ENCODE results near the gene MBTD1. TPM values are rescaled to one million over a fixed set of nuclear protein-coding genes. Genes with fewer than 3 reads are reported as not detected.
"Not testable (repeated sequence)": the region's sequence is repeated elsewhere in the genome, so short reads cannot be mapped to it uniquely, and the experiment has no call there.

The MBTD1 gene
- total RNA-seq: 1 to 10 TPM; 6.6 to 8.1 (median 7.0) TPM

DNA sequence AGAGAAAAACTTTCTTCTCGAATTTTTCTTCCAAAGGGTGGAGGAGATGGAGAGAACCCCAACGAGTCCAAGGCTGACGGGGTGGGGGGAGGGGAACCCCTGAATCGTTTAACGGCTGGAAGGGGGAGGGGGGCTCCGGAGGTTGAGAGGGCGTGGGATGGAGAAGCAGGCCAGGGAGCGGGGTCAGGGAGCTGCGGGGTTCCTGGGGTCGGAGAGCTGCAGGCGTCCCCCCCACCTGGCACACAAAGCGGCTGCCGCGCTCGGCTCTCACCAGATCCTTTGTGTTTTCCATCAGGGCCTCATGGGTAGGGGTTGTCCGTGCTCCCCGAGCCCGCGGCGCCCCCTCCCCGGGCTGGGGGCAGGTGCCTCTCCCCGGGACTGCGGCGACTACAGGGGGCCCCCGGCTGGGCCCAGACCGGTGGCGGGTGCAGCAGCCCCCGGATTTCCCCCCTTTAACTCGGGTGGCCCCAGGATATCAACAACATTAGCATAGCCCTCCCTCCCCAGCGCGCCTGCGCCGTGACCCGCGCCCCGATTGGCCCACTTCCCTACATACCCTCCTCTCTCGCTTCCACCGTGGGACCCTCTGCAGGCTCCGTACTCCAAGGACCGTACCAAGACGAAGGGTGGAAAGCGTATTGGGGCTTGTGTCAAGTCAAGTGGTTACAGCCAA lies at the start of gene MBTD1:
Gene MBTD1, minus strand, starts transcription at position 486 of the 673 bp plus-strand sequence. CDS start 34,888 bp downstream, outside the sequence.
- peak within 1 kb of the TSS; percentile 89 for H3K4me3 Mint-ChIP-seq
- ATAC-seq (peak; percentile 86), DNase-seq (peak; percentile 89)
- no peaks in the 10 kb centered on the region for H3K27me3 Mint-ChIP-seq (ENCODE audit: low read depth)
- peaks cover 20% of the 10 kb centered on the region for H3K36me3 Mint-ChIP-seq (ENCODE audit: insufficient read depth)
- H3K4me1 Mint-ChIP-seq (ENCODE audit: low read depth): peaks cover 64% of the 10 kb centered on the region
- H3K9me3 Mint-ChIP-seq: no peaks in the 10 kb centered on the region

DNA sequence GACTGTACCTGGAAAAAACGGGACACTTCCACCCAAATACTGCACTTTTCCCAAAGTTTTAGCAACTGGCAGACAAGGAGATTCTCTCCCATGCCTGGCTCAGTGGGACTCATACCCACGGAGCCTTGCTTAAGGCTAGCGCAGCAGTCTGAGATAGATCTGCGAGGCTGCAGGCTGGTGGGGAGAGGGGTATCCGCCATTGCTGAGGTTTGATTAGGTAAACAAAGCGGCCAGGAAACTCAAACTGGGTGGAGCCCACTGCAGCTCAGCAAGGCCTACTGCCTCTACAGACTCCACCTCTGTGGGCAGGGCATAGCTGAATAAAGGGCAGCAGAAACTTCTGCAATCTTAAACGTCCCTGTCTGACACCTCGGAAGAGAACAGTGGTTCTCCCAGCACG lies 45.3 kb upstream of the MBTD1 start:
- Mint-ChIP-seq H3K4me3 (no peak overlapping the region), H3K27me3 (ENCODE audit: low read depth) (peaks cover 5% of the 10 kb centered on the region), H3K4me1 (ENCODE audit: low read depth) (no peaks in the 10 kb centered on the region), H3K9me3 (peaks cover 18% of the 10 kb centered on the region), H3K36me3 (ENCODE audit: insufficient read depth) (peaks cover 7% of the 10 kb centered on the region)
- DNase-seq: no peak
- ATAC-seq: no peak

GRCh38 chr17:51299859-51300258 lies 40.0 kb upstream of the MBTD1 start:
- Mint-ChIP-seq H3K27me3 (ENCODE audit: low read depth) (no peaks in the 10 kb centered on the region), H3K9me3 (no peaks in the 10 kb centered on the region), H3K4me3 (no peak overlapping the region)

GRCh38 chr17:51298508-51299371 lies 38.9 kb upstream of the MBTD1 start:
- Mint-ChIP-seq H3K27me3 (ENCODE audit: low read depth) (no peaks in the 10 kb centered on the region), H3K4me3 (no peak overlapping the region), H3K9me3 (no peaks in the 10 kb centered on the region), H3K36me3 (ENCODE audit: insufficient read depth) (peaks cover 22% of the 10 kb centered on the region), H3K4me1 (ENCODE audit: low read depth) (peaks cover 2% of the 10 kb centered on the region)
- ATAC-seq (no peak), DNase-seq (no peak)

More at GRCh38 chr17:51299859-51300258, 40.0 kb upstream of the MBTD1 start:
- Mint-ChIP-seq H3K36me3 (ENCODE audit: insufficient read depth) (peaks cover 13% of the 10 kb centered on the region), H3K4me1 (ENCODE audit: low read depth) (peaks cover 2% of the 10 kb centered on the region)
- no peak for DNase-seq
- ATAC-seq: no peak

- not testable (repeated sequence) for H3K9me3 Mint-ChIP-seq; H3K27me3 Mint-ChIP-seq (ENCODE audit: low read depth)
- H3K36me3 Mint-ChIP-seq (ENCODE audit: insufficient read depth): peaks cover 48% of the 10 kb centered on the region
Measured at GRCh38 chr17:51294338-51294737, 34.5 kb upstream of the MBTD1 start.

GRCh38 chr17:51289696-51290111 lies 29.9 kb upstream of the MBTD1 start:
- peaks cover 56% of the 10 kb centered on the region for H3K36me3 Mint-ChIP-seq (ENCODE audit: insufficient read depth)
- DNase-seq: no peak
- H3K9me3 Mint-ChIP-seq: no peaks in the 10 kb centered on the region
- H3K4me3 Mint-ChIP-seq: no peak overlapping the region
- no peaks in the 10 kb centered on the region for H3K27me3 Mint-ChIP-seq (ENCODE audit: low read depth)
- ATAC-seq: no peak
- peaks cover 4% of the 10 kb centered on the region for H3K4me1 Mint-ChIP-seq (ENCODE audit: low read depth)

More at GRCh38 chr17:51294338-51294737, 34.5 kb upstream of the MBTD1 start:
- not testable (repeated sequence) for DNase-seq; ATAC-seq; H3K4me3 Mint-ChIP-seq; H3K4me1 Mint-ChIP-seq (ENCODE audit: low read depth)

GRCh38 chr17:51287412-51287811 lies 27.6 kb upstream of the MBTD1 start:
- peaks cover 4% of the 10 kb centered on the region for H3K4me1 Mint-ChIP-seq (ENCODE audit: low read depth)
- peaks cover 39% of the 10 kb centered on the region for H3K36me3 Mint-ChIP-seq (ENCODE audit: insufficient read depth)
- H3K27me3 Mint-ChIP-seq (ENCODE audit: low read depth): no peaks in the 10 kb centered on the region
- no peaks in the 10 kb centered on the region for H3K9me3 Mint-ChIP-seq
- no peak for ATAC-seq
- no peak overlapping the region for H3K4me3 Mint-ChIP-seq
- no peak for DNase-seq

DNA sequence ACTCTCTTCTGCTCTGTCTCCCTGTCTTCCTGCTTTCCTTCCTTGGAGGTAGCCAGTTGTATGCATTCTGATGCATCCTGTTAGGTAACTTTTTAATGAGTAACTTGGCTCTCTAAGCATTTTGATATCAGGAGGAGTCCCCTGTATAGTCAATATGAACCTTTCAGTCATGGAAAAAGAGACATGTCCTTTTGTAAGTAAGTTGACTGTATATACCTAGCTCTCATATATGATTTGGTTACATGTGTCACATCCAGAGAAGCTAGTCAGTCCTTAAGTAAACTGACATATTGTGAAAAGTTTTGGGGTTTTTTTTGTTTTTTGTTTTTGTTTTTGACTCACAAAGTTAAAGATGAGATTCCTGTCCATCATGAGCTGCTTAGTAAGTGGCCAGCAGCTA lies 19.3 kb upstream of the MBTD1 start:
- no peaks in the 10 kb centered on the region for H3K9me3 Mint-ChIP-seq
- peaks cover 5% of the 10 kb centered on the region for H3K4me1 Mint-ChIP-seq (ENCODE audit: low read depth)
- H3K36me3 Mint-ChIP-seq (ENCODE audit: insufficient read depth): peaks cover 54% of the 10 kb centered on the region
- no peaks in the 10 kb centered on the region for H3K27me3 Mint-ChIP-seq (ENCODE audit: low read depth)
- H3K4me3 Mint-ChIP-seq: no peak overlapping the region
- no peak for DNase-seq
- ATAC-seq: peak; percentile 60 to 62

- no peak overlapping the region for H3K4me3 Mint-ChIP-seq
- peak in 1 of 2 donors; percentile 57 for ATAC-seq
Measured at GRCh38 chr17:51275381-51275780, 15.5 kb upstream of the MBTD1 start.

GRCh38 chr17:51272812-51273211 lies 13.0 kb upstream of the MBTD1 start:
- H3K4me3 Mint-ChIP-seq: no peak overlapping the region
- H3K36me3 Mint-ChIP-seq (ENCODE audit: insufficient read depth): peaks cover 64% of the 10 kb centered on the region

More at GRCh38 chr17:51275381-51275780, 15.5 kb upstream of the MBTD1 start:
- DNase-seq: no peak
- Mint-ChIP-seq H3K27me3 (ENCODE audit: low read depth) (no peaks in the 10 kb centered on the region), H3K4me1 (ENCODE audit: low read depth) (peaks cover 25% of the 10 kb centered on the region), H3K36me3 (ENCODE audit: insufficient read depth) (peaks cover 67% of the 10 kb centered on the region), H3K9me3 (no peaks in the 10 kb centered on the region)

GRCh38 chr17:51270636-51271035 lies 10.8 kb upstream of the MBTD1 start:
- H3K4me1 Mint-ChIP-seq (ENCODE audit: low read depth): peaks cover 38% of the 10 kb centered on the region
- H3K9me3 Mint-ChIP-seq: no peaks in the 10 kb centered on the region
- peaks cover 55% of the 10 kb centered on the region for H3K36me3 Mint-ChIP-seq (ENCODE audit: insufficient read depth)
- H3K27me3 Mint-ChIP-seq (ENCODE audit: low read depth): no peaks in the 10 kb centered on the region
- no peak overlapping the region for H3K4me3 Mint-ChIP-seq
- DNase-seq (no peak), ATAC-seq (no peak)

More at GRCh38 chr17:51272812-51273211, 13.0 kb upstream of the MBTD1 start:
- H3K4me1 Mint-ChIP-seq (ENCODE audit: low read depth): peaks cover 29% of the 10 kb centered on the region
- H3K9me3 Mint-ChIP-seq: no peaks in the 10 kb centered on the region
- H3K27me3 Mint-ChIP-seq (ENCODE audit: low read depth): no peaks in the 10 kb centered on the region
- ATAC-seq: no peak
- no peak for DNase-seq

DNA sequence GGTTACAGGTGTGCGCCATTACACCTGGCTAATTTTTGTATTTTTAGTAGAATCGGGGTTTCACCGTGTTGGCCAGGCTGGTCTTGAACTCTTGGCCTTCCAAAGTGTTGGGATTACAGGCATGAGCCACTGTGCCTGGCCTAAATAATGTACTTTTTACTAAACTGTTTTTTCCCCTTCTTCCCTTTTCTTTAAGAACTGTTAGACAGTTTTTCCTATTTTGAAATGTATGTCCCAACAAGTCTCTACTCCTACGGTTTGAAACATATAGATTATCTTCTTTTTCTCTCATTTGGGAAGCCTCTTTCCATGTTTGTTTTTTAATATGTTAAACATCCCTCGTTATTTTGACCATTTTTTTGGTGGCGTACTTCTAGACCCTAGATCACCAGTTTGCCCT lies 10.1 kb upstream of the MBTD1 start:
- Mint-ChIP-seq H3K4me1 (ENCODE audit: low read depth) (peaks cover 36% of the 10 kb centered on the region), H3K4me3 (no peak overlapping the region), H3K27me3 (ENCODE audit: low read depth) (no peaks in the 10 kb centered on the region), H3K9me3 (no peaks in the 10 kb centered on the region), H3K36me3 (ENCODE audit: insufficient read depth) (peaks cover 54% of the 10 kb centered on the region)
- DNase-seq (no peak), ATAC-seq (no peak)

DNA sequence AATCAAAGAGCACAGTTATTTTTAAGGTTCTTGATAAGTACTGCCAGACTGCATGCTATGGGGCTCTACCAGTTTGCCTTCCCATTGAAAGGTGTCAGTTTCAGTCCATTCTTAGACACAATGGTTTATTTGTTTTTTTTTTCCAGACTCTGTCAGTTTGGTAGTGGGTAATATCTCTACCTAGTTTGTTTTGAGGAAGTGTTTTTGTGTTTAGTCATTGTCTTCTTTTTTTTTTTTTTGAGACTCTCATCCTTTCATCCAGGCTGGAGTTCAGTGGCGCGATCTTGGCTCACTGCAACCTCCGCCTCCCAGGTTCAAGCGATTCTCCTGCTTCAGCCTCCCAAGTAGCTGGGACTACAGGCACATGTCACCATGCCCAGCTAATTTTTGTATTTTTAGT lies 4.6 kb upstream of the MBTD1 start:
- not testable (repeated sequence) for DNase-seq; H3K27me3 Mint-ChIP-seq (ENCODE audit: low read depth); ATAC-seq; H3K4me3 Mint-ChIP-seq; H3K9me3 Mint-ChIP-seq
- peaks cover 34% of the 10 kb centered on the region for H3K36me3 Mint-ChIP-seq (ENCODE audit: insufficient read depth)
- H3K4me1 Mint-ChIP-seq (ENCODE audit: low read depth): peaks cover 38% of the 10 kb centered on the region

DNA sequence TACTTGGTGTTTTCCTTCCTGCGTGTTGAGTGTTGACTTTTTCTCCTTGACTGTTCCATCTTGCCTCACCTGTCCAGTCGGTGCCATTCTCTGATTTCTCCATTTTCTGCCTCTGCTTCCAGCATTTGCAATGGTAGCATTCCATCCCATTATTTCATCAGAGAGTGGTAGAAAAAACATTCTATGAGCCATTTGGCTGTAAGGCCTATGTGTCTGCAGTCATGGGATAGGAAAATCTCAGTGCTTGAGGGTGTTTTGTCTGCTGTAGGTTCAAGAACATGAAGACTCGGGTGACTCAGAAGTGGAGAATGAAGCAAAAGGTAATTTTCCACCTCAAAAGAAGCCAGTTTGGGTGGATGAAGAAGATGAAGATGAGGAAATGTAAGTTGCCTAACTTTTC lies 3.2 kb upstream of the MBTD1 start:
- Mint-ChIP-seq H3K36me3 (ENCODE audit: insufficient read depth) (peaks cover 27% of the 10 kb centered on the region), H3K4me3 (peak overlapping the region; percentile 70), H3K9me3 (no peaks in the 10 kb centered on the region), H3K4me1 (ENCODE audit: low read depth) (peaks cover 49% of the 10 kb centered on the region), H3K27me3 (ENCODE audit: low read depth) (no peaks in the 10 kb centered on the region)
- DNase-seq (no peak), ATAC-seq (no peak)

All from activated T-cell treated with anti-CD3 and anti-CD28 coated beads, Interleukin-2, amount 50 U/mL, for 4 hours (primary cell).